ENCODE measurements around the gene F10.

Gene F10

DNA sequence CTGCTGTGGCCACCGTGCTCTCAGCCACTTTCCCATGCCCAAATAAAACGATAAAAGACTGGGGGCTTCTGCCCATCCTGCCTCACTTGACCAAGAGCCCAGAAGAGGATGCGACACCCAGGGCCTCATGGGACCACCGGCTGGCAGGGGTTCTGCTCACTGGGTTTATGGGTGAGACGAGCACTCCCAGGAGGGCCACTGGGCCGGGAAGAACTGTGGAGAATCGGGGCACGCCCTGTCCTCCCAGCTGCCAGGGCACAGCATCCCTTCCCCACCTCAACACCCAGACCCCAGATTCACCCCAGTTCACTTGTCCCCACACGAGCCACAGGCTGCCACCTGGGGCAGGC lies 4.7 kb upstream of the F10 start:
- no peak for DNase-seq

DNA sequence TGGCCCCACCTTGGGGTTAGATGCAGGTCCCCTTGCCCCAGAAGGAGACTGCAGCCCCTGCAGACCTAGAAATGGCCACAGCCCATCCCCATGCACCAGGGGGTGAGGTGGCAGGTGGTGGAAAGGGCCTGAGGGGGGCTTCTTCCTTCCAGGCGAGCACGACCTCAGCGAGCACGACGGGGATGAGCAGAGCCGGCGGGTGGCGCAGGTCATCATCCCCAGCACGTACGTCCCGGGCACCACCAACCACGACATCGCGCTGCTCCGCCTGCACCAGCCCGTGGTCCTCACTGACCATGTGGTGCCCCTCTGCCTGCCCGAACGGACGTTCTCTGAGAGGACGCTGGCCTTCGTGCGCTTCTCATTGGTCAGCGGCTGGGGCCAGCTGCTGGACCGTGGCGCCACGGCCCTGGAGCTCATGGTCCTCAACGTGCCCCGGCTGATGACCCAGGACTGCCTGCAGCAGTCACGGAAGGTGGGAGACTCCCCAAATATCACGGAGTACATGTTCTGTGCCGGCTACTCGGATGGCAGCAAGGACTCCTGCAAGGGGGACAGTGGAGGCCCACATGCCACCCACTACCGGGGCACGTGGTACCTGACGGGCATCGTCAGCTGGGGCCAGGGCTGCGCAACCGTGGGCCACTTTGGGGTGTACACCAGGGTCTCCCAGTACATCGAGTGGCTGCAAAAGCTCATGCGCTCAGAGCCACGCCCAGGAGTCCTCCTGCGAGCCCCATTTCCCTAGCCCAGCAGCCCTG lies 4.2 kb upstream of the F10 start:
- no peak for DNase-seq

DNA sequence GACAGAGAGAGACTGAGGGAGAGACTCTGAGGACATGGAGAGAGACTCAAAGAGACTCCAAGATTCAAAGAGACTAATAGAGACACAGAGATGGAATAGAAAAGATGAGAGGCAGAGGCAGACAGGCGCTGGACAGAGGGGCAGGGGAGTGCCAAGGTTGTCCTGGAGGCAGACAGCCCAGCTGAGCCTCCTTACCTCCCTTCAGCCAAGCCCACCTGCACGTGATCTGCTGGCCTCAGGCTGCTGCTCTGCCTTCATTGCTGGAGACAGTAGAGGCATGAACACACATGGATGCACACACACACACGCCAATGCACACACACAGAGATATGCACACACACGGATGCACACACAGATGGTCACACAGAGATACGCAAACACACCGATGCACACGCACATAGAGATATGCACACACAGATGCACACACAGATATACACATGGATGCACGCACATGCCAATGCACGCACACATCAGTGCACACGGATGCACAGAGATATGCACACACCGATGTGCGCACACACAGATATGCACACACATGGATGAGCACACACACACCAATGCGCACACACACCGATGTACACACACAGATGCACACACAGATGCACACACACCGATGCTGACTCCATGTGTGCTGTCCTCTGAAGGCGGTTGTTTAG lies 3.3 kb upstream of the F10 start:
- no peak for DNase-seq

DNA sequence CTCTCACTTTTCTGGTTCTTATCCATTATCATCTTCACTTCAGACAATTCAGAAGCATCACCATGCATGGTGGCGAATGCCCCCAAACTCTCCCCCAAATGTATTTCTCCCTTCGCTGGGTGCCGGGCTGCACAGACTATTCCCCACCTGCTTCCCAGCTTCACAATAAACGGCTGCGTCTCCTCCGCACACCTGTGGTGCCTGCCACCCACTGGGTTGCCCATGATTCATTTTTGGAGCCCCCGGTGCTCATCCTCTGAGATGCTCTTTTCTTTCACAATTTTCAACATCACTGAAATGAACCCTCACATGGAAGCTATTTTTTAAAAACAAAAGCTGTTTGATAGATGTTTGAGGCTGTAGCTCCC lies 2.8 kb upstream of the F10 start:
- no peak for DNase-seq

DNA sequence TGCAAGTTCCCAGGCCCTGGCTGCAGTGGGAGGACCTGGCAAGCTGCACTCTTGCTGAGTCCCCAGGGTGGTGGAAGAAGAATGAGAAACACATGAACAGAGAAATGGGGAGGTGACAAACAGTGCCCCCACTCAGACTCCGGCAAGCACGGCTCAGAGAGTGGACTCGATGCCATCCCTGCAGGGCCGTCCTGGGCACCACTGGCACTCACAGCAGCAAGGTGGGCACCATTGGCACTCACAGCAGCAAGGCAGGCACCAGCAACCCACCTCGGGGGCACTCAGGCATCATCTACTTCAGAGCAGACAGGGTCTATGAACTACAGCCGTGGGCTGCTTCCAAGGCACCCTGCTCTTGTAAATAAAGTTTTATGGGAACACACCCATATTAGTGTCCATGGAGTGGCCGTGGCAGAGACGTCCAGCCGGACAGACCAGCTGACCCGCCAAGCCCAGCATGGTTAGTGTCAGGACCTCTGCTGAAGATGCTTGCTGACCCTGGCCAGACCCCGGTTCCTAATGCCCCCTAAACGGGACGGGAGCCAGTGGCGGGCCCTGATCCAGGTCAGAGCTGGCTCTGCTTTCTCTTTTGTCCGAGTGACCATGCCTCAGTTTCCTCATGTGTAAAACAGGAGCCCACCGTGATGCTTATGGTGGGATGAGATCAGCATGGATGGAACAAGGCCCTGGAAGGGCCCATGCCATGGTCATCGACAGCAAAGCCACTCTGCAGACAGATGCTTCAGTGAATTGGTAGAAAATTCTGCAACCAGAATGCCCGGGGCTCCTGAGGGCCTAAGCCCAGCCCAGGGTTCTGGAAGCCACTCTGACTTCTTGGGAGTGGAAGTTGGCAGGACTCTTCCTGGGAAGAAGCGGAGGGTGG lies 2.1 kb upstream of the F10 start:
- DNase-seq = no peak

DNA sequence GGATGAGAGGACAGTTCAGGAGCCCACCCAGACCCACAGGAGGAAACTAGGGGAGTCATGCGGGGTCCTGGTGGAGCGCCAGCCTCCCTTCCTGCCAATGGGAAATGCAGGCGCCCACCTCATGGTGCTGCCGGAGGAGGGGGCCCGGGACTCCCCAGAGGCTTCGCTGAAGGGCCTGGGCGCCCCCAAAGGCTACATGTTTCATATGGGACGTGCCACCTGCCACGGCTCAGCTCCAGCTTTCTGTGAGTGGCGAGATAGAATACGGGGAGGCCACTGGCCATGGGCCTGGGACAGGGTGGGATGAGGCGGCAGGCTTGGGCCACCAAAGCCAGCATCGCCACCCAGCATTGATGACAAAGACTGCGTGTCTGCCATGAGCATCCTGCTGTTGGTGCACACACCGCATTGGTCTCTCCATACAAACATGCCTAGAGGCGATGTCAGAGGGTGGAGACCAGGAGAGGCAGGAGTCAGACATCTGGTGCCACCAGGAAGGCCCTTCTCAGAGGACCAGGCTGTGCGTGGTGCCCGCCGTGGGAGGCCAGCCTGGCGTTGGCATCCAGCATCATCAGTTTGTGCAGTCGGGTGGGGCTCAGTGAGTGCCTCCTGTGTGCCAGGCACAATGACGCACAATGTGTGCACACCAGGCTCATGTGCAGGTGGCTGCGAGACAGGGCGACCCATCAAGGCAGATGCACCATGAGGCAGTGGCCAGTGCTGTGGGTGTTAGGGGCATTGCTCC lies 1.2 kb upstream of the F10 start:
- DNase-seq = no peak

DNA sequence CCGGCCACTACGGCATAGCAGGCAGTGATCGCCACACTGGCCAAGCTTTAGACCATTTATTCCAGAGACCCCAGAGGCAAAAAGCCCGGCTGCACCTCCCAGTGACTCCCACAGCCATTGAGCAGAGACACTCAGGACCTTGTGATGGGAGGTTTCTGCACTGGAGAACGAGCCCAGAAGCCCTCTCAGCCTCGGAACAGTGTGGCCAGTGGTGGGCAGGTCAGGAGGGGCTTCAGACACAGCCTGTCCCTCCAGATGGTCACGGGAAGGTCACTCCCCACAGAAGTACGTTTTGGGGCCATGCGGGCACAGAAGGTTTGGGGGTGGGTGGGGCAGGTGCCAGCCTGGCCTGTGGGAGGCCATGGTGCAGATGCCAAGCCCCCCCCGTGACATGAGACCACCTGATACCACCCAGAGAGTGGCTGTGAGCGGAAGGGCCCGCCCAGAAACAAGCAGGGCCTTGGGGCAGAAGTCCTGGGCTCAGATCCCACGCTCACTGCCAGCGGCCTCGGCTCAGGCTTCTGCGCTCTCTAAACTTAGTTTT lies 599 bp upstream of the F10 start:
- DNase-seq = no peak

DNA sequence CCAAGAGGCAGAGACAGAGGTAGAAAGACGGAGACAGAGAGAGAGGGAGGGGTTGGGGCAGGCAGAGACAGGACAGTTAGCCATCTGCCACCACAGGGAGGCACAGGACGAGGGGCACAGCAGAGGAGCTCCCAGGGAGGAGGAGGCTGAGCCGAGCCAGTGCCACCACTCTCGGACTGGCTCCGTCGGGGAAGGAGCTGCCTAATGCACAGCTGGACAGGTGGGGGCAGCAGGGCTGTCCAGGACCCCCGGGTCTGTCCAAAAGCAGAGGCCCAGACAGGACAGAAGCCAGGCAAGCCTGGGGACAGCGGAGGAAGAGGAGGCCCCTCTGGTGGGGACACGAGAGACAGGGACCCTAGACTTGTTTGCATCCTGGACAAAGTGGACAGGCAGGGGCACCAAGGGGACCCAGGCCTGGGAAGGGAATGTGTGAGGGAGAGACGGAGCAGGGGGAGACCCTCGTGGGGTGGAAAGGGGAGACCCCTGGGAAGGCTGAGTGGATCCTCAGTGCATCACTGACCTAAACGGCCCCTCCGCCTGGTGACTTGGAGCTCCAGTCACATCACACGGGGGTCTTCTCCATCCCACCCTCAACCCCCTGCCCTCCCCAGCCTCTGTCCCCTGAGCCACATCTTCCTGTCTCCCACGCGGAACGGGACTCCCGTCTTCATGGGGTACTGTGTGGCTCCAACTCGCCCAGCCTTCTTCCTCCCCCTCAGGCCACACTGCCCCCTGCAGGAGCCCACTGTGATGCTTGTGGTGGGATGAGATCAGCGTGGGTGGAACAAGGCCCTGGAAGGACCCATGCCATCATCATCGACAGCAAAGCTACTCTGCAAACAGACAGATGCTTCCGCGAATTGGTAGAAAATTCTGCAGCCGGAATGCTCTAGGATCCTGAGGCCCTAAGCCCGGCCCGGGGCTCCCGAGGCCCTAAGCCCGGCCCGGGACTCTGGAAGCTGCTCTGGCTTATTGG lies 915 bp downstream of the F10 start:
- DNase-seq = no peak

DNA sequence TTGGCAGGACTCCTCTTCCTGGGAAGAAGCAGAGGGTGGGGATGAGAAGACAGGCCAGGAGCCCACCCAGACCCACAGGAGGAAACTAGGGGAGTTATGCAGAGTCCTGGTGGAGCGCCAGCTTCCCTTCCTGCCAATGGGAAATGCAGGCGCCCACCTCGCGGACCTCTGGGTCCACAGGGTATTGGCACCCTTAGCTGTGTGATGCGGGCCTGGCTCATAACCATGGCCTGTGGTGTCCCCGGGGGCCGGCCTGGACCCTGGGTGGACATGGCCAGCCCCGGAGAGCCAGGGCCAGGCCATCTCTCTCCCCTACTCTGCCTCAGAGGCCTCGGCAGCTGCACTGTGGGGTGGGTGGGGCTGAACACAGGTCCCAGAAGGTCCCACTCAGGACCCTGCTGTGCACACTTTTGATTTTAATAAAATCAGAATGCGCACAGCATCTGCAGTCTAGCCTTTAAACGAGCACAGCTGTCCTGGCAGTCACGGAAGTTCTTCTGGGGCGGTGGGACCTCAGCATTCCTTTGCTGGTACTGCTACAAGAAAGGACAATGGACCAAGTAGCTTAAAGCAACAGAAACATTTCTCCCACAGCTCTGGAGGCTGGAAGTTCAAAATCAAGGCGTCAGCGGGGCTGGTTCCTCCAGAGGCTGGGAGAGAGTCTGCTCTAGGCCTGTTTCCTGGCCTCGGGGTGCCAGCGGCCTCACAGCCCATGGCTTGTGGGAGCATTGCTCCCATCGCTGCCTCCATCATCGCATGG lies 1.8 kb downstream of the F10 start:
- DNase-seq = no peak

DNA sequence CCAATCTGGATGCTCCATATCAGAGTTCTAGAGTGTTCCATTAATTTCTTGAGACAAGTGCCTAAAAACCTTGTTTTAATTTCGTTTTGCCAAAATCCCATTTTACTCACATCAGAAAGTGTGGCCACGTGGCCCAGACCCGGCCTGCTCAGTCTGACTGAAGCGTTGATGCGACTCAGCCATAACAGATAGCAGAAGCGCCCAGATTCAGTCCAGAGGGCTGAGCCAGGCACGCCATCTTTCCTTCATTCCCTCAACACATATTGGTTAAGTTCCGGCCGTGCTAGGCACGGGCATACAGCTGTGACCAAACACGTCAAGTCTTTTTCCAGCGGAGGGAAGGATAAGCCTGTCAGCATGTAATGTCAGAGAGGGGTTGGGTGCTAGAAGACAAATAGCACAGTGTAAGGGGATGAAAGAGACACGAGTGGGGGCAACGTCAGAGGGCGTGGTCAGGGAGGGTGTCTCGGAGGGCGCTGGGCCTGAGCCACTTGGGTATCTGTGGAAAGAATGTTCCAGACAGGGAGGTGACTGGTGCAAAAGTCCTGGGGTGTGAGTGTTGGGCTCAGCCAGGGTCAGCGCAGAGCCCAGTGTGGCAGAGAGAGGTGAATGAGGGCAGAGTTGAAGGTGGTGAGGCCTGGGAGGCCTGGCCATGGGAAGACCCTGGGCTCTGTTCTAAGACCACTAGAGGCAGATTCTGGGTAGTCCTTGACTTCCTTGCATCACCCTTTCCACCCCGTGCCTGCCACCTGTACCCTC lies 3.1 kb downstream of the F10 start:
- DNase-seq = no peak

DNA sequence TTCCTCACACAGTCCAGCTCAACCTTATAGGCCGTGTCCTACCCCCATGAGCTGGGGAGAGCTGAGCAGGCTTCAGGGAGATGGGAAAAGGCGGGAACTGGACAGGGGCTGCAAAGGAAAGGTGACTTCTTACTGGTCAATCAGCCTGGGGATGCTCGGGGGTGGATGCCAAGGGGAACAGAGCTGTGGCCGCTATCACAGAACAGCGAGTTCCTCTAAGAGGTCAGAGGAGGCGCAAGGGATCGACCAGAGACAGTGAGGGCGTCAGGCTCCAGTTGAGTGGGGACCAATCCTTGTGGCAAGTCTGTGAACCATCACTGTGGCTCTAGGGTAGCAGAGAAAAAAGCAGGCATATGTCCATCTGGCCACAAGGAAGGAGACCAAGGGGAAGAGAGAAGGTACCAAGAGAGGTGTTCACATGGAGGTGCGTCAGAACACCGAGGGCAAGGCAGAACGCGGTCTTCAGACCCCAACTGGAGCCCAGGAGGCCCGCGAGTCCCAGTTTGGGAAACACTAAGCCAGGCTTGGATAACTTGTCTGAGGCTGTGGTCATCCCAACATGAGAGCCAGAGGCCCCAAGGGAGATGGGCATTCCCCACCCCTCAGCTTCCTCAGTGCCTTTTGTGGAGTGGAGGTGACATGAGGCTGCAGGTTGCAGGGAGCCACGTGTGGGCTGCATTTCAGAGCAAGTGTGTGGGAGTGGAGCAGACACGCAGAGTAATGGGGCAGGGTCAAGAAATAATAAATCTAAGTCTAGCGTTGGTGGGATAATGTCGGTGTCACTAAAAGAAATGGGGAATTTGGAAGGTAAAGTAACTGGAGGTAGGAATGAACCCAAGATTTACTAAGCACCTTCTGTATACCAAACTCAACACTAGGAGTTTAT lies 3.9 kb downstream of the F10 start:
- no peak for DNase-seq

DNA sequence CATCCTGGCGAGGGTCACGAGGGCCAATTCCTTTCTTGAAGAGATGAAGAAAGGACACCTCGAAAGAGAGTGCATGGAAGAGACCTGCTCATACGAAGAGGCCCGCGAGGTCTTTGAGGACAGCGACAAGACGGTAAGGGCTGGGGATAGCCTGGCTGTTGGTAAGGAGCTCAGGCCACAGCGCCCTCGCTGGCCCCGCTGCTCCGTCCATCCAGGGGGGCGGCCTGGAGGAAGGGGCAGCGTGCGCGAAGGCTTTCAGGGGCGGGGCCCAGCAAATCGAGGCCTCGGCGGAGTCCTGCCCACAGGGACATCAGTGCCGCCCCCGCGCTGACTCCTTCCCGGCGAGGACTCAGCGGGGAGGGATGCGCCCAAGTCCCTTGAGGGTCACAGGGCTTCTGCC lies 6.9 kb downstream of the F10 start:
- no peak for DNase-seq

DNA sequence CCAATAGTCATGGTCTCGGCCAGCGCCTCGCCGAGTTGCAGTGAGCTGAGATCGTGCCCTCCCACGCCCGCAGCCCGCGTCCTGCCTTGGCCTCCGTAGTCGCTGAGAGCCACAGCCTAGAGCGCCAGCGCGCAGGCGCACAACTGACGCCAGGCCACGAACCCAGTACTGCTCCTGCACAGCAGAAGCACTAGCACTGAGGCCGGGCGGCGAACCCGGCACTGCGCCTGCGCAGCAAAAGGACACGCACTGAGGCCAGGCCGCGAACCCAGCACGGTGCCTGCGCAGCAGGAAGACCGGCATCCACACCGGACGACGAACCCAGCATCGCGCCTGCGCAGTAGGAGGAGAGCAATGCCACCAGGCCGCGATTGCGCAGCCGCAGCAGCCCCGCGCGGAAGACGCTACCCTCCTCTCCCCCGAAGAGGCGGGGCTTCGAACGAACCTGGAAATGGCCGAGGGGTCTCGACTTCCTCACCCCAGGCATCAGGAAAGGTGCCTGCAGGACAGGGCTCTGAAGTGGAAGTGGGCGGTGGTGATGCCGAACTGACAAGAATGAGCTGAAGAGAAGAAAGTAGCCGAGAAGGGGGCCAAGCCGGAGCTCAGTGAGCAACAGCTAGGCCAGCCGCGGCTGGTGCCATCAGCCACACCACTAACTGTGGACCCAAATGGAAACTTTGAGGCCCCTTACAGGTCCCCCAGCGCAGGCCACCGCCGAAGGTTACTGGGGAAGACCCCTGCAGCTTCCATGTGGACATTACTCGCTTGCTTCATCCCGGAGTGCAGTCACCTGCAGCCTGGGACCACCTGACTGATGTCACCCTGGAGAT lies 7.5 kb downstream of the F10 start:
- no peak for DNase-seq

DNA sequence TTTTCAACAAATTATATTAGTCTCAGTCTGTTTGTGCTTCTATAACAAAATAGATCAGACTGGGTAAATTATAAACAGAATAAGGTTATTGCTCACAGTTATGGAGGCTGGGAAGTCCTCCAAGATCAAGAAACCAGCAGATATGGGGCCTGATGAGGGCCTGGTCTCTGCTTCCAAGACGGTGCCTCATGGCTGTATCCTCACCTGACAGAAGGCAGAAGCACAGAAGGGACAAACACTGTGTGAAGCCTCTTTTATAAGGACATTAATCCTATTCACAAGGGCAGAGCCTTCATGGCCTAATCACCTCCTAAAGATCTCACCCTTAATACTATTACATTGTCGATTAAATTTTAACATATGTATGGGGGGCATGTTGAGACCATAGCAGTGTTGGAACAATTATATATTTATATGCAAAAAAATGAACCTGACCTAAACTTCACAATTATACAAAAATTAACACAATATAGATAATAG lies 12.7 kb downstream of the F10 start:
- no peak for DNase-seq

DNA sequence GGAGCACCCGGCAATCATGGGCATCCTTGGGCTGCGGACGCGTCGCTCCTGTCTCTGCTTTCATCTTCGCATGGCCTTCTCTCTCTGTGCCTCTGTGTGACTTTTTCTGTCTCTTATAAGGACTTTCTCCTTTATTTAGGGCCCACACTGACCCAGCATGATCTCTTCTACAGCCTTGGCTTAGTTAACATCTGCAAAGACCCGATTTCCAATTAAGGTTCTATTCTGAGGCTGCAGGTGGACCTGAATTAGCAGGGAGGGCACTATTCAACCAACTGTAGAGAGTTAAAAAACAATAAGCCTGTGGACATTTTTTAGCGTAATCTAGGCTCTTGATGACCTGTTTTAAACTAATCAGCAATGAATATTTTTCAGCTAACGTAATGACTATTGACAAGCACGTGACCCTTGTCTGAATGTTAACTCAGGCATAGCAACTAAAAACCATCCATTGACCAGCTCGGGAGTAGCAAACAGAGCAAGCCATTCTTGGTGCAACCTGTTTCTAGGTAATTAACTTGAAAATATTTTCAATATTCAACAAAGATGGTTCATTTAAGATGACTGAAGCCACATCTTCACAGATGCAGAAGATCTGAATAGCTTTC lies 15.2 kb downstream of the F10 start:
- DNase-seq = no peak

DNA sequence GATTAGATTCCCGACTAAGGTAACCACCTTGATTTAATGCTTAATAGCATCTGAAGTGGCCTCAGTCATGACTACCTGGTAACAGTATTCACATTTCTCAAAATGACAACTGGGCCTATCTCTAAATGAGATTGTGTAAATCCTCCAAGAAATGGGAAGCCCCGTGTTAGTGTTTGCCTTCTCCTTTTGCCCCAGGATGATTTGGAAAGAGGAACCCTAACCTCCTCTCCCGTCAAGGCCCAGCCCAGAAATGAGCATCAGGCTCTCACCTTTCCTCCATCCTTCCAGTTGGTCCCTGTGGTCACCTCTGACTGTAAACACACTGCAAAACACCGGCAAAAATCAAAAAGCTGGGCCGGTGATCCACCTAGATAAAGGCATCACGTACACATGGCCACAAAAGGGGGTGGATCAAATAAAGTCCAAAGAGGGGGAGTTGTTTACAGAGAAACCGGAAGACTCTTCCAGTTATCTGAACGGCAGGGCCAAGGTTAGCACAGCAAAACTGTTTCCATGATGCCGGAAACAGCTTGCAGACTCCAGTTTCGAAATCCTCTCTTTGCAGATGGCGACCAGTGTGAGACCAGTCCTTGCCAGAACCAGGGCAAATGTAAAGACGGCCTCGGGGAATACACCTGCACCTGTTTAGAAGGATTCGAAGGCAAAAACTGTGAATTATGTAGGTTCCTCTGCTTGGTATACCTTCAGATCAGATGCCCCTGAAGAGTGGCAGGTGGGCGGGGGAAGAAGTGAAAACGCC lies 16.4 kb downstream of the F10 start:
- no peak for DNase-seq

DNA sequence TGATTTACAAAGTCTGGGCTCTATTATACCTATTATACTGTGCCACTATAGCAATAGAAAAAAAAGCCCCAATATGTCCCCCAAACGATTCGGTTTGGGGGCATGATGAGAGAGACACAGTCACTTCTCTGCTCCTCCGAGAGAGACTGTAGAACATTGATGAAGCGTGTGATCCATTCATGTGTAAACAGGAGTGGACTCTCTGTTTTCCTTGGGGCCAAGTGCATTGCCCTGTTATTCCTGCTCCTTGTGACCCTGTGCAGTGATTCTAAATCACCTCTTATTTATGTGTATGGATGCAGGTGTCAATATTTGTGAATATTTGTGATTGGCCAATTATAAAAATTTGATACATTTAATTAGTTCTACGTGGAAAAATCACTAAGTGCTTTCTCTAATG lies 17.0 kb downstream of the F10 start:
- no peak for DNase-seq

All from Kasumi-1 (cell line).